GM18909 (cell line): ENCODE results near the gene LRRC4C.
"Not testable (repeated sequence)": the region's sequence is repeated elsewhere in the genome, so short reads cannot be mapped to it uniquely, and the experiment has no call there.

ENCODE experiments used
- ATAC-seq: cut with Tn5 transposase; IDR thresholded peaks from one replicate; pipeline ENCODE4 v1.9.1; 2021; ENCODE audit warnings: mild to moderate bottlenecking; ENCODE audit not compliant: unreplicated experiment, poor library complexity

Gene LRRC4C

DNA sequence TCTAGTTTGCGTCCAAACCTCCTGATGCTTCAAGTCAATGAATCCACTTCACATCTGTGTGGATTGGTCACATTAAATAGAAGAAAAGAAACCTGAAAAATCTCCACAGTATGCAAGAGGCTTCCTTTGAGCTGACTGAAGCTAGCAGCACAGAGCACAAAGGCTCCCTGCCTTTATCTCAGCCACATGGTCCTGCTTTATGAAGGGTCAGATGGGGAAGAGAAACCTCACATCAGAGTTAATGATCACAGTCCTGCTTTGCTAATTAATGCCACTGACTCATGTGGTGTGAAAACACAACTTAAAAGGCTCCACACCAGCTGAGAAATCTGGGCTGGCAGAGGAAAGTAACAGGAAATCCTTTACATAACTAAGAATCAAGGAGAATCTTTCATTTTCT, 1291.0 kb downstream of the LRRC4C start:
- ATAC-seq: peak; percentile 95

DNA sequence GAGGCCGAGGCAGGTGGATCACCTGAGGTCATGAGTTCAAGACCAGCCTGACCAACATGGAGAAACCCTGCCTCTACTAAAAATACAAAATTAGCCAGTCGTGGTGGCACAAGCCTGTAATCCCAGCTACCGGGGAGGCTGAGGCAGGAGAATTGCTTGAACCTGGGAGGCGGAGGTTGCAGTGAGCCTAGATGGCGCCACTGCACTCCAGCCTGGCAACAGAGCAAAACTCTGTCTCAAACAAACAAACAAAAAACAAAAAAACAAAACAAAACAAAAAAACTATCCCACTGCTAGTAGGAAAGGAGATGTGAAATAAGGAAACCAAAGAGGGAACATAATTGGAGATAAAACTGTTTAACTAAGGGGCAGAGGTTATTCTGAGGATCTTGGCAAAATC, 1291.6 kb downstream of the LRRC4C start:
- not testable (repeated sequence) for ATAC-seq

DNA sequence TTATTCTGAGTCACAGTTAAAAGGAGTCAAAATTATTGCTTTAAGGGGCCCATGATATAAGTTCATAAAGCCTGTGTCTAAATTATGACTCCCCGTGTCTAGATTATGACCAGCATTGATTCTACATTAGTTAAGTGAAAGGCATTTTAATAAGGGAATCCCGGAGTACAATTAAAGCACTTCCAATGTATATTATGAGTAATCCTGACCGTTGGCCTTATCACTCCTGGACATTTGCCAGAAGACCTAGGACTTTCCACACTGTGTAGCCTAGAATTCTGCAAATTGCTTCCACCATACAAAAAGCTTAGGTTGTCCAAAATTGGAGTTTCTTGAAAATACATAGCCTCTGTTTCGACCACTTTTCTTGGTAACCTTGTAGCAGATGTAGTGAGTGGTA, 1292.6 kb downstream of the LRRC4C start:
- no peak for ATAC-seq

DNA sequence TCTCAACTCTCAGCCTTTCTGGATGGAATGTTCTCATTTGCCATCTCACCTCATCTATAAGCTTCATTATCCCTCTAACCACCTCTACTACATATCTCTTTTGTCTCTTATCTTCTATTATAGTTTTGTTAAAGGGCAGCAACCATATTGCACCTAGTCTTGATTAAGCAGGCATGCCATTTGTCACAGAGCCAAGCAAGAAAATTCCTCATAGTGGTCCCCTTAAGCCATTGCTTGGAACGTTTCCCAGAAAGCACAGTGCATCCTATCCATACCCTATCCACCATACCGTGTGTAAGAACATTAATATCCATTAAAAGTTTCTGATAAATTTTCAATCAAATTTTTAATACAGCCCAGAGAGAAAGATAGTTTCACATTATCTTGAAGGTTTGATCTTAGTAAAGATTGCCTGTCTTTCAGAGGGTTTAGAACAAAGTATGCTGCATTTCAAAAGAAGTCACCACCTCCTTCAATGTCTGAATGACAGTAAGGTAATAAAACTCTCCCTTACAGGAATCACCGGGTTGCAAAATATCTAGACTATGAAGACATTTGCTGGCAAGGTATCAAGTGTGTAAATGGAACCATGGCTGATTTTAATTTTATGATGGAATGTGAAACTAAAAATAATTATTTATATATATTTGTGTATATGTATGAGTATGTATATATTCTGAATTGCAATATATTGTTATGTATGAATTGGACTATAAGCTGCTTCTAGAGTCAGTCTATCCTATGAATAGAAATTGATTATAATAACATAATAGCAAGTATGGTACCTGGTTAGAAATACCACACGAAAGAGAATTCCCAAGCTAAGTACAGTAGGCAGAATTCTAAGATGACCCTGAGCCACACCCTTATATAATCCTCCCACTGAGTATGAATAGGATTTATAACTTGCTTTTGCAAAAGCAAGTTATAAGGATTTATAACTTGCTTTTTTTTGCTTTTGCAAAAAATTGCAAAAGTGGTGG, 1296.3 kb downstream of the LRRC4C start:
- ATAC-seq: no peak

DNA sequence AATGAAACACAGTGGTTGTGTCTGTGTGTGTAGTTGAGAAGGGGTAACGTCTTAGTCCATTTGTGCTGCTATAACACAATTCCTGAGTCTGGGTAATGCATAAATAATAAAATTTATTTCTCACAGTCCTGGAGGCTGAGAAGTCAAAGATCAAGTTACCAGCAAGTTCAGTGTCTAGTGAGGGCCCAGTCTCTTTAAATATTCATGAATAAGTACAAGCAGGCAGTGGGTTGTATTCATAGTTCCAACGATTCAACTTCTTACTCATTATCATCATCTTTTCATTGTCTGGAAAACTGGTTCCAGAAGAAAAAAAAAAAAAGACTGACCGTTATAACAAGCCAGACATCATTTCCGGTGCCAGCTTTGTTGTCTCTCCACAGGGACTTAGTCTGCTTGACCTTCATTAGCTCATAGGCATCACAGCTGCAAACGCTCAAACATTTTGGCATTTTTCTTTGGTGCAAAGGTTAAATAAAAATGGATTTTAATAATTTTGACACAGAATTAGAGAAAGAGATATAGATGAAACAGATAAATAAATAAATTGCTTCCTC, 1297.5 kb downstream of the LRRC4C start:
- ATAC-seq: no peak

DNA sequence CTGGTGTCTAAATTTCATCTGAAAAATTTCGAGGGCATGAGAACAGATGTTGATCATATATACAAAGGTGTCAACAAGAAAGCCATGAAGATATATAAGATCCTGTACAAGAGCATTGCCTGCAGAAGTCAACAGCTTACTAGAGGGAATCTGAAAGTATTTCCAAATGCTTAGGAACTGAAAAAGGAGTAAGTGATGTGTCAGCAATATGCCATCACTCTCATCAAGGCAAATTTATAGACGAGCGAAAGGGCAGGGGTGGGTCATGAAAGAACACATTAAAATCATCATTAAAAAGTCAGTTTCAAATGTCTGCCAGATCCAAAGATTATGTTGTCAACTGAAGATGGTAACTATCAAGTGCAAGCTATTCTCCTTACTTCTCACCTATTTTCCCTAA, 1299.0 kb downstream of the LRRC4C start:
- no peak for ATAC-seq

DNA sequence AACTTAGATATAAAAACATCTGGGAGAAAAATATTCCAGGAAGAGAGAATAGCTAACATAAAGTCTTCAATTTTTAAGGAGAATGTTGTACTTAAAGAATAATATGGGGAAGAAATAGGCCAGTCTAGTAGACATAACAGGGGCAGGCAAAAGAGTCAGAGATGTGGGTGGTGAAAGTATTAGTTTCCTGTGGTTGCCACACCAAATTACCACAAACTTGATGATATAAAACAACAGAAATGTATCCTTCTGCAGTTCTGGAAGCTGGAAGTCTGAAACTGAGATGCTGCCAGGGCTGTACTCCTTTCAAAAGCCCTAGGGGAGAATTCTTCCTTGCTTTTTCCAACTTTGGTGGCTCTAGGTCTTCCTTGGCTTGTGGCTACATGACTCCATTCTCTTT, 1309.7 kb downstream of the LRRC4C start:
- ATAC-seq: no peak

DNA sequence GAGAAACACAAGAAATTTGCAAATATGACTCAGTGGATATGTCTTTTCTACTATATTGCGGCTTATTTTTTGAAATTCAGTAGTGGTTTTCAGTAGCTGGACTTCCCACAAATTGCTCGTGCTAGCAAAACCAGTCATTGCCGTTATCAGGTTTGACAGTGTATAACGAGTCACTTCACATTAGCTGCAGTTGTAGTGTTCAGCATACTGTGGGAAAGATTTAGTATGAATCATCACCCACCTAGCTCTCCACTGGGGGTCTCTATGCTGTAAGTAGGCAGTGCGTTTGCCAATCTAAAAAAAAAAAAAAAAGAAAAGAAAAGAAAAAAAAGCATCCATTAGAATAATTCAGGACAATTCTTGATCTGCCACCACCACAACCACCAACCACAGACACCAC, 1318.9 kb downstream of the LRRC4C start:
- ATAC-seq: no peak

DNA sequence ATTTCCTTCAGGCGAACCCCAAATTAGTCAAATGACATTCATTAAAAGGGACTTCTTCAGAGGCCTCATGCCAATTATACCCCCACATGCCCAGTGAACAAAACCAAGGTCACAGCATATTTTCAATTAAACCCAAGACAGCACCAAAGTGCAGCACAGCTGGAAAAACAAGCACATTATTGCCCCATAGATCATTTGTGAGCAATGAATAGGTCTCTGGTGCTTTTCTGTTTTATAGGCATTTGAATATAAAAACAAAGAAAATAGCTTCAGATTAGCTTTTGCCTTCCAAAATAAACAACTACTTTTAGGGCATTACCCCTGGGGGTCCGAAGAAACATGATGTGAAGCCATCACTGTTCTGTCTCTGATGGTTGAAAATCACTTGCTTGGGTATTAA, 1319.9 kb downstream of the LRRC4C start:
- no peak for ATAC-seq

DNA sequence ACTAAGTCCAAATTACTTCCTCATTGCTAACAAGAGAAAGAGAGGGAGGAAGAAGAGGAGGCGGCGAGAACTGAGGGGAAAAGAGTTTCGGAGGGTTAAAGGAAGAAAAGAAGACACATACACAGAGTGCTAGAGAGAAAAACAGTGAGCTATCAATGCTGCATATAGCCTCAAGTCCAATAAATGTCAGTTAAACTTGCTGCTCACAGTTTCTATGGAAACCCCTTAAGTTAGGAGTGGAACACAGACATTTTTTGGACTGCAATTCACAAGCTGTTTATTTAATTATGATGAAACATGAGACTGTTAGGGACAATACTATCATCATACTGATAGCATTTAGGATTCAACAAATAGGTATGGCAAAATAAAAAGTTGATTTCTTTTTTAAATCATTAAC, 1320.4 kb downstream of the LRRC4C start:
- no peak for ATAC-seq

DNA sequence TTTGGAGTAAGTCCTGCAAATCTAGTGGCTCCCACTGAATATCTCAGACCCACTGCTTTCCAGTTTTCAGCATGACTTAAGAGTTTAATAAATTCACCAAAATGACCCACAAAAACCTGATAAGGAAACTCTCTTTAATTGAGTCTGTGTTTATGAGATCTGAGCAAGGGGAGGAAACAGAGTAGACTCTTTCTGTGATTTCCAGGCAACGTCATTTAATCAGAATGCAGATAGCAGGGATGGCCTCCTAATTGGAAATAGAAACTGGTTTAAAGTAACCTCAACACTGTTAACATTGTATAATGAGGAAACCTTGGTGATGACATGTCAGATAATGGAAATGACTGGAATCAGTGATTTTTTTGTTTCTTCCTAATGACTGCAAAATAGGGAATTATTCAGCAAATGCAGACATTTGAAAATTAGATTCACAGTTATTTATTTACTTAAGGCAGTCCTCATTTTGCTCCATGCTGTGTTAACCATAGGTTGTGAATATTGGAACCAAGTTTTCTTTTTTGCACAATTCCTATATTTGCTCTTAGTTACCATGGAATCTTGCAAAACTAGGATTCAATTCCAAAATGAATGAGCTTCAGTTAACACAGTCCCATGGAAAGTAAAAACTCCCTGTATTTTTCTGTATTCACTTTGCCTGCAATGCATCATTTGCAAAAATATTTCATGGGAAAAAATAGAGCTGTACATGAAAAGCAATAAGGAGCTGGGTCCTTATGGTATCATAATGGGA, 1324.5 kb downstream of the LRRC4C start:
- ATAC-seq: no peak

DNA sequence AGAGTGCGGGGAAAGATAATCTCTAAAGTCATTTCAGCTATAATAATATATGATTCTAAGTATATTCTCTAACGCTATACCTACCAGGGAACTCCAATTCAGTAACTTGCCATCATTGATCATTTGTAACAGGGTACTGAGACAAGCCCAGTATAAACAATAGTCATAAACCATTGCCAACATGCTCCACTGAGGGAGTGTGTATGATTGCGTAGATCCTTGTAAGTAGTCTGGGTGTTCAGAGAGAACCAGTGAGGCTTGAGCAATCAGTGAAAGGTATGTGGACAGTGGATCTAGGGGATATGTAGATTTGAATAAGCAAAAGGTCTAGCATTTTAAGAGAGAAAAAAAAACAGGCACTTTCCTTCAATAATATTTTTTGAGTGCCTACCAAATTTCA, 1326.0 kb downstream of the LRRC4C start:
- no peak for ATAC-seq

DNA sequence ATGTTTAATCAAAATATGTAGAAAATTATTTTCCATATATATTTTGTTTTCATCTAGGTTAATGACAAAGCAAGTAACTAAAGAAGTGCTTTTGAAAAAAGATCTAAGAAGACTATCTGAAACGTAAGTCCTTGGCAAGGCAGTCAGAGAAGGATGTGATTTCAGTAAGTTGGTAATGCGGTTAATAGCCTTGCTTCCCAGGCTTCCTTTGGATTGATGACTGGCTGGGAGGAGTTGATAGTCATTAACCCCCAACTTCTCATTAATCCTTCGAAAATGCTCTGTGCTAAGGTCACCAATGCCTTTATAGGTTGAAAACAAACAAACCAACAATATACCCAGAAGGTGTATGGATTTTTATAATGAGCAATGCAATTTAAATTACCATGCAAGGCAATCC, 1326.5 kb downstream of the LRRC4C start:
- ATAC-seq: no peak

DNA sequence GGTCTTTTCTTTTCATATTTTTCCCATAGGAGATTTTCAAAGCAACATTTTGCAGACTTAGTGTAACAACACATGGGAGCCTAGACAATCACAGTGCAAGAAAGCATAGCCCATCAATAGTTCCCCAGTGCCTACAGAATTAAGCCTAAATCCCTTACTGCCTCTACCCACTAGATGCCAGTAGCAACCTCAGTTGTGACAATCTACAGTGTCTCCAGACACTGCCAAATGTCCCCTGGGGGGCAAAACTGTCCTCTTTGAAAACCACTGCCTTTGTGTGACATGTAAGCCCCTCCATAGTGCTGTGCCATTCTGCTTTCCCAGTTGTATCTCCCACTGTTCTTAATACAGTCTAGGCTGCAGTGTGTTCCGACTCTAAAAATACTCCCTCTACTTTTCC, 1329.0 kb downstream of the LRRC4C start:
- ATAC-seq: peak; percentile 68

DNA sequence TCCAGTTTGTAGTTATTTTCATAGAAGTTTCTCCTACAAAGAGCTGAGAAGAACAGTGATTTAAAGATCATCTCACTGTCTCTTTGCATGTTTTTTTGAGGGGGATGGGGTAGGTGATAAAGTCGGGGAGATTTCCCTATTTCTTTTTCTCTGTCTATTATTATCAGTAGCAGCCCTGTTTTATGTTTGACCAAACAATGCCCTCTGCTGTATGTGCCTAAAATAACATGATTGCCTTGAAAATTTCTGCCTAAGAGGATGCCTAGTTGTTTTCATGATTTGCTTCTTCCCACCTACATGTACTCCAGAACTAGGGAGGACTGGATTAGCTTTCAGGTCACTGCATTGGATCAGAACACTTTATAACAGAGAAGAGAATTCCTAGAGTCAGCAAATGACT, 1330.2 kb downstream of the LRRC4C start:
- no peak for ATAC-seq

DNA sequence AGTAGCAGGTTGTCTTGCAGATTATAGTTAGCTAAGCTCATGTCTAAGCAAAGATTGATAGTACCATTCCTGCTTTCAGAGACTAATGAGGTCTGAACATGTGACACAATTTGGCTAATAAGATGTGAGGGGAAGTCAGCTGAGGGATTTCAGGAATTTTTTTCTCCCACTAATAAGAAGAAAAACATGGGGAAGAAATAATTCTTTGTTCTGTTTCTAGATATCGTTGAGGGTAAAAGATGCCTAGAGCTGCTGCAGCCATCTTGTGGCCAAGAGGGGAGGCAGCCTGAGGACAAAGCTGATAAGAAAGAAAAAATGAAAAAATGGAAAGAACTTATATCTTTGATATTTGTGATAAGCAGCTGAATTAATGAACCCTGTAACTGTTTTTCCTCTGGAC, 1334.4 kb downstream of the LRRC4C start:
- ATAC-seq: no peak

DNA sequence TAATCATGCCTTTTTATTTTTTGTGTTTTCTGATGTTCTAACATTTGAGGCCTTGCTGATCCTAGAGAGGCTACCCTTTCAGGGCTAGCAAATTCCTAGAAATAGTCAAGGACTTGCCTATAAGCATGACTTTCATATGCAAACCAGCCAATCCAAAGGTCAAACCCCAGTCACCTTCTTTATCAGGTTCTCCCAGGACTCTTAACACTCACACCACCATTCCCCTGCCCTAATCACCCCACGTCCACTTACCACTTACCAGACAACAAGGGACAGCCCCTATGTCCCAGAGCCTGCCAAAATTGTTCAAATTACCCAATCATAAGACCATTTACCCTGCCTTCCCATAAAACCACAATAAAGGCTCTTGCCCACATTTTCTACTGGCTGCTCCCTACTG, 1339.8 kb downstream of the LRRC4C start:
- no peak for ATAC-seq

DNA sequence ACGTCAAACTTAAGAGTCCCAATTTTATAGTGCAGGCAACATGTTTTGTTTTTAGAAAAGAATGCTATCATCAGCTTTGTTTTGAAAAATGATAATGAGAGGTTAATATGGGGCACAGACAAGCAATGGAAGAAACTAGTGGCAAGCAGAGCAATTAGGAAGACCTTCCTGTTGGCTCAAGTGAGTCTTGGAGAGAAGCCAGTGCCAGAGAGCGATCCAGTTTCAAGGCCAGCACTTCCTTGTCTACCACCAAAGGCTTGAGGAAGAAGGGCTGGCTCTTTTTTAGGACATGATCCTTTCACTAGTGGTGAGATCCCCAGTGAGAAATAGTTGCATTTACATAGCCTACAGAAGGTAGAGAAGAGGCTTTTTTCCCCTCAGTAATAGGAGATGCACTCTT, 1340.7 kb downstream of the LRRC4C start:
- no peak for ATAC-seq

DNA sequence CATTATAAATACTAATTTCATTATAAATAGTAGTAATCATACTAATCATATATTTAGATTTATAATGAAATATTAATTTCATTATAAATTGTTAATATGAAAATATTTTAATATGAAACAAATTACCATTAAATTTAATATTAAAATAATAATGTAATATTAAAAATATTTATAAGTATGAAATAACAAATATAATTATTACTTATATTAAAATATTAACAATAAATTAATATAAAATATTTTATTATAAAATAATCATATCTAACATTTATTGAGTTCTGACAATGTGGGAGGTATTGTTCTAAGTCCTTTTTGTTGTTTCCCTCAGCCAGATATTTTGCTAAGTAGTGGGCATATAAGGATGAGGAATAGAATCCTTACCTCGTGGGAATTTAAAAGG, 1341.4 kb downstream of the LRRC4C start:
- ATAC-seq: no peak

DNA sequence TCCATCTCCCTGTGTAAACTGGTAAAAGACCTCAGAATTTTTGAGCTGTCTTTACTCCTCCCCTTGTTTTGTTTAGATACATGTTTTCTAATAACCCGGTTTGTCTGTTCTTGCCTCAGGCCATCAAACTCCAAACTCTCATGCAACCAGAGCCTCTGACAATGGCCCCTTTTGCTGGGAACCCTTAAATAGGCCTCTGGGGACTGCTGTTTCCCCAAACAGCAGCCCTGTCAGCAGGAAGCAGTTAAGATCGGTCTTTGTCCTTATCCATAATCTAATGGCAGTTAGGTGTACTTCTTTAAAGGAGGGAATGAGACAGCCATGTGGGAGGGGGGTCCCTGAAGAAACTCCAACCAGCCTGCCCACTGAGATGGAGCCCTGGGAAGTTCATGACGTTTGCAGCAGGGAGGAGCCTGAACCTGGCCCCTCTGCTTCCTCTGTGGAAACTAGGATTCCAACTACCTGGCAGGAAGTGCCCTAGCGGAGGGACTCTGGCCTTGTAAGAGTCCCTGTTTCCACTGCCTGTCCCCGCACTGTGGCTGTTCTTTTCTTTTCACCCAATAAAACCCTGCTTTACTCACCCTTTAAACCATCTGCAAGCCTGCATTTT, 1354.4 kb downstream of the LRRC4C start:
- no peak for ATAC-seq

DNA sequence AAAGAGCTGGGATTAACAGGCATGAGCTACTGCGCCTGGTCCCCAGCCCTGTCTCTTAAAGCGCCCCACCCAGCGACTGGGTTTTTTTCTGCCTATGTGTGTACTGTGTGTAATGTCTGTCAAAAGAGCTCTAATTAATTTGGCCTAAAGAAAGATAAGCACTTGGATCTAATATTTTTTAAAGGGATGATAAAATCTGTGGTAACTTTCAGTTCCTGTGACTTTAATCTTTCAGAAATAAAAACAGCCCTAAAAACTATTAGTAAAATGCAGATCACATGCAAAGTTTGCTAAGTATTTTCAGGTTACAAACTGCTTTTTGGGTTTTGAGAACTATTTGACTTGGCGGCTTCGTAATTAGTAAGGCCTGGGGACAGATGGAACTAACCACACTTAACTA, 1358.7 kb downstream of the LRRC4C start:
- no peak for ATAC-seq
